ENCODE data around the gene DDX28. TPM values are rescaled to one million over a fixed set of nuclear protein-coding genes. Genes with fewer than 3 reads are reported as not detected.
"Not testable (repeated sequence)": the region's sequence is repeated elsewhere in the genome, so short reads cannot be mapped to it uniquely, and the experiment has no call there.

Gene DDX28
- total and polyA plus RNA-seq, 3 donors from 2014 or later, result 18.6 to 19.9 (median 19.1) TPM

DNA sequence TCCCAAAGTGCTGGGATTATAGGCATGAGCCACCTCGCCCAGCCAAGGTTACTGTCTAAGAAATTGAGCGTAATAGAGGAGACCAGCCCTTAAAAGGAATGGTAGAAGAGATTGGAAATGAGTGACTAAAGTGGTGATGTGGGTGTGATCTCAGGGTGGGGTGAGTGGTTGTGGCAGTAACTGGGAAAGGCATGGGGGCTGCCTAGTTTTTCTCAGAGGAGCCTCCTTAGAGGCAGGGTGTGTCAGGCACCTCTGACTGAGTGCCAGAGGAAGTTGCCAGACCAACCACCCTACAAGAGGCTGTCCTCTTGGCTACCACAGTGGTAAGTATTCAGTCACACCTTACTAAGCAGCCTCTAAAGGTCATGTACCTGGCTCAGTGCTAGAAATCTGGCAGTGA is 8.9 kb upstream of the DDX28 start:
- Histone ChIP-seq H3K9me3 (no peaks in the 10 kb centered on the region), H3K27me3 (no peaks in the 10 kb centered on the region), H3K27ac (no peak overlapping the region), H3K4me3 (no peak overlapping the region), H3K4me1 (no peaks in the 10 kb centered on the region), H3K36me3 (ENCODE audit: low read depth, missing control alignments) (no peaks in the 10 kb centered on the region)
- 74 to 96% methylated on average over 2 of the region's 2 CpGs for WGBS, 2 donors
- no peak for DNase-seq
- intact Hi-C loops (cut with DNase I; ENCODE audit: low total_unique reads), result no loop called here
- TF ChIP-seq POLR2A (IDR thresholded peaks at IDR 0.05), result no peak
- TF ChIP-seq, protein P1, sequence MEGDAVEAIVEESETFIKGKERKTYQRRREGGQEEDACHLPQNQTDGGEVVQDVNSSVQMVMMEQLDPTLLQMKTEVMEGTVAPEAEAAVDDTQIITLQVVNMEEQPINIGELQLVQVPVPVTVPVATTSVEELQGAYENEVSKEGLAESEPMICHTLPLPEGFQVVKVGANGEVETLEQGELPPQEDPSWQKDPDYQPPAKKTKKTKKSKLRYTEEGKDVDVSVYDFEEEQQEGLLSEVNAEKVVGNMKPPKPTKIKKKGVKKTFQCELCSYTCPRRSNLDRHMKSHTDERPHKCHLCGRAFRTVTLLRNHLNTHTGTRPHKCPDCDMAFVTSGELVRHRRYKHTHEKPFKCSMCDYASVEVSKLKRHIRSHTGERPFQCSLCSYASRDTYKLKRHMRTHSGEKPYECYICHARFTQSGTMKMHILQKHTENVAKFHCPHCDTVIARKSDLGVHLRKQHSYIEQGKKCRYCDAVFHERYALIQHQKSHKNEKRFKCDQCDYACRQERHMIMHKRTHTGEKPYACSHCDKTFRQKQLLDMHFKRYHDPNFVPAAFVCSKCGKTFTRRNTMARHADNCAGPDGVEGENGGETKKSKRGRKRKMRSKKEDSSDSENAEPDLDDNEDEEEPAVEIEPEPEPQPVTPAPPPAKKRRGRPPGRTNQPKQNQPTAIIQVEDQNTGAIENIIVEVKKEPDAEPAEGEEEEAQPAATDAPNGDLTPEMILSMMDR (IDR thresholded peaks at IDR 0.05), result no peak

DNA sequence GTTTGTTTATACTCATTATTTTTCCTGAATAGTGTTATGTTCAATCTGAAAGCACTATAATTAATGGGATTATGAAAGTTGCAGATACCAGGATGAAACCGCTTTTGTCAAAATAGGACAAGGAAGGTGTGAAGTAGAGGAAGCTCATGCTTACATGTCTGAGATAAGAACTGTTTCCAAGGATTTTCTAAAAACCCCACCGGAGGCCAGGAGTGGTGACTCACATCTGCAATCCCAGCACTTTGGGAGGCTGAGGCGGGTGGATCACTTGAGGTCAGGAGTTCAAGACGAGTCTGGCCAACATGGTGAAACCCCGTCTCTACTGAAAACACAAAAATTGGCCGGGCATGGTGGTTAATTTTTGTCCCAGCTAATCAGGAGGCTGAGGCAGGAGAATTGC is 7.1 kb upstream of the DDX28 start:
- 88 to 96% methylated on average over 6 of the region's 6 CpGs for WGBS, 2 donors
- H3K9me3 ChIP-seq; H3K4me1 ChIP-seq; H3K4me3 ChIP-seq; H3K36me3 ChIP-seq (ENCODE audit: low read depth, missing control alignments); H3K27ac ChIP-seq; H3K27me3 ChIP-seq; intact Hi-C loops (cut with DNase I; ENCODE audit: low total_unique reads); DNase-seq: not testable (repeated sequence)

DNA sequence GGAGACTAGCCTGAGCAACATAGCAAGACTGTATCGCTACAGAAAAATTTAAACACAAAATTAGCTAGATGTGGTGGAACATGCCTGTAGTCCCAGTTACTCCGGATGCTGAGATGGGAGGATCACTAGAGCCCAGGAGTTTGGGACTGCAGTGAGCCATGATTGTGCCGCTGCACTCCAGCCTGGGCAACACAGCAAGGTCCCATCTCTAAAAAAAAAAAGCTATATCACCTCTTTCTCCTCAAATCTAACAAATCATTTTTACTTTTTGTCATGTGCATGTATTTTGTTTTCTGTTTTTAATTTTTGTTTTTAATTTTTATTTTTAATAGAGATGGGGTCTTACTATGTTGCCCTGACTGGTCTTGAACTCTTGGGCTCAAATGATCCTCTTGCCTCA is 6.0 kb upstream of the DDX28 start:
- WGBS, 2 donors, result 90 to 96% methylated on average over 3 of the region's 3 CpGs
- H3K36me3 ChIP-seq (ENCODE audit: low read depth, missing control alignments), result no peaks in the 10 kb centered on the region
- H3K4me1 ChIP-seq, result peaks cover under 1% of the 10 kb centered on the region
- intact Hi-C loops (cut with DNase I; ENCODE audit: low total_unique reads), result no loop called here
- H3K9me3 ChIP-seq, result no peaks in the 10 kb centered on the region
- no peak for DNase-seq
- TF ChIP-seq POLR2A (IDR thresholded peaks at IDR 0.05), result no peak
- TF ChIP-seq, protein P1 (IDR thresholded peaks at IDR 0.05), result no peak
- H3K4me3 ChIP-seq, result no peak overlapping the region
- H3K27me3 ChIP-seq, result no peaks in the 10 kb centered on the region
- no peak overlapping the region for H3K27ac ChIP-seq

DNA sequence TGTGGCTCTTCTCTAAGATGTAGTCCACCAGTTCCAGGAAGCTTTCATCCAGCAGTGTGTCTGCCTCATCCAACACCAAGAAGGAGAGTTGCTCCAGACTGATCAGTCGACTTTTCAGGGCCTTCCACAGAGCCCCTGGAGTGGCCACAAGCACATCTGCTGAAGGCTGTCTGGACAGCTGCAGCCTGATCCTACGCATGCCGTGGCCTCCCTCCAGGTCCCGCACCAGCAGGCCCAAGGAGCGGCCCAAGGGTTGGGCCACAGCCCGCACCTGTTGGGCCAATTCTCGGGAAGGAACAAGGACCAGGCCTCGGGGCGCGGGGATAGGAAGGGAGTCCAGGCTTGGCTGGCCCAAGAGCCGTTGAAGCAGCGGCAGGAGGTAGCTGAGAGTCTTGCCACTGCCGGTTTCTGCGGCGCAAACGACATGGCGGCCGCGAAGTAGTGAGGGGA is 729 bp downstream of the DDX28 start:
- WGBS, 2 donors, result 2 to 7% methylated on average over 13 to 19 of the region's 19 CpGs
- Histone ChIP-seq H3K36me3 (ENCODE audit: low read depth, missing control alignments) (no peaks in the 10 kb centered on the region), H3K4me3 (peak overlapping the region; percentile 86 to 92), H3K4me1 (peaks cover 16% of the 10 kb centered on the region), H3K27ac (peak overlapping the region; percentile 82 to 85), H3K9me3 (no peaks in the 10 kb centered on the region), H3K27me3 (no peaks in the 10 kb centered on the region)
- intact Hi-C loops (cut with DNase I; ENCODE audit: low total_unique reads), result no loop called here
- DNase-seq, result peak; percentile 17
- no peak for TF ChIP-seq POLR2A (IDR thresholded peaks at IDR 0.05)
- TF ChIP-seq, protein P1 (IDR thresholded peaks at IDR 0.05), result no peak

DNA sequence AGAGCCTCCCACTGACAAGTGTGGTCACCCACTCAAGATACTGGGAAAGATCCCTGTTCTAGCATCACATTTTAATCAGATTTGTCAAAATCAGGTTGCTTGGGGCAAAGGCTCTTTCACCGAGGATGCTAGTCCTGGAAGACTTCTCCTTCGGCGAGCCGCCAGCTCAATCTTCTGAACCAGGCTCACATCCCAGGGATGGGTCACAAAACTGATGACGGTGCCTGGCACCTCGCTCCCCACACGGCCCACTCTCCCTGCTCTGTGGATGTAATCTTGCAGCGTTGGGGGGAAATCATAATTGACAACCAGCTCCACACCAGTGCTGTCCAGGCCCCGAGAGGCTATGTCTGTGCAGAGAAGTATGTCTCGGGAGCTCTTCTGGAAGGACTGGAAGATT is 1.5 kb downstream of the DDX28 start:
- no peak for DNase-seq
- H3K4me3 ChIP-seq, result peak overlapping the region in 1 of 2 donors; percentile 92
- no peaks in the 10 kb centered on the region for H3K9me3 ChIP-seq
- peaks cover 16% of the 10 kb centered on the region for H3K4me1 ChIP-seq
- WGBS, 2 donors, result 74 to 90% methylated on average over 2 to 10 of the region's 10 CpGs
- H3K27ac ChIP-seq, result no peak overlapping the region
- H3K36me3 ChIP-seq (ENCODE audit: low read depth, missing control alignments), result no peaks in the 10 kb centered on the region
- H3K27me3 ChIP-seq, result no peaks in the 10 kb centered on the region
- no peak for TF ChIP-seq POLR2A (IDR thresholded peaks at IDR 0.05)
- TF ChIP-seq, protein P1 (IDR thresholded peaks at IDR 0.05), result no peak
- intact Hi-C loops (cut with DNase I; ENCODE audit: low total_unique reads), result no loop called here

All from testis (tissue), 3 donors.